ENCODE data around the gene ACOXL. TPM values are rescaled to one million over a fixed set of nuclear protein-coding genes. Genes with fewer than 3 reads are reported as not detected.

ACOXL gene
- total and polyA plus RNA-seq, 9 of the 15 experiments (the other 6 are each of a cell fraction or from before 2014, with no cell fraction given): 0.31 to 0.56 TPM; not detected in 7

DNA sequence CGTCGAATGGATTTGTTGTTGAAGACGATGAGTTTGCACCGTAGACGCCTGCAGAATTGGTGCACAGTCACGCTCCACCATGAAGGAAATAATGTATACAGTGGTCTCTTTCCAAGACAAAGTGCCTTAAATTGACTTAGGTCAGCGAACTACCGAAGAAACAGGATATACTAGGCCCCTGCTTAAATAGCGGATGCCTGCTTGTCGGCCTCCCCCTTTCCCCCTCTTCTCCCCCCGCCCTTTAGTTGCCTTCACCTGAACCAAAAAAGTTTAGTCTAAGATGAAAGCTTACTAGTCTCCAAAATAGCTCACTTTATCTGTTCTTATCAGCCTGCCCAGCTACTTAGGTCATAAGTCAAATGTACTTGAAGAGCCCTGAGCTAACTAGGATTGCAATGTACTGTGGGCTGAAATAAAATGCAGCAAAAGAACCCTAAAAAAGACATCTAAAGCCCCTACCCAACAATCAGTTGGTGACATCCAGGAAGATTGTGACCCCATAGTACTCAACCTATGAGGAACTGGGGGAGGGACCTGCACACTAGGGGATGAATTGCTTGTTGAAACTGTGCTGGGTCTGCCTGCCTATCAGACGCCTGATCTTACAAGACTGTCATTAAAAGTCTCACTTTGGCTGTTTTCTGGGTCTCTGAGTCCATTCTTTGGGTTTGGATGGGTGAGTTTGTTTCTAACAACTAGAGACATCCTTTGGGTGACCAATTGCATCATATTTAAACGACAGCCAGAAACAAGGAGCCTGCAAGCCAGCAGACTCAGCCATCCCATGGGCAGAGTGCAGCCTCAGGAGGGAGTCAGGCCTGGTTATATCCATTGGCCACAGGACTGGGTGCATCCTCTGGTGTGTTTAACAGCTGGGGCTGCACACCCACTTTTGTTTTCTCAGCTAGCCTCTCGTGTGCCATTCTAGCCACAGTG, 14.5 kb downstream of the ACOXL start (continued):
- no peak for TF ChIP-seq HMG20A (CRISPR knock-in tag; conservative IDR thresholded peaks at IDR 0.05)
- no peak for TF ChIP-seq CREM (IDR thresholded peaks at IDR 0.05; ENCODE audit: low read depth)
- no peak for TF ChIP-seq SREBF2 (CRISPR knock-in tag; IDR thresholded peaks at IDR 0.05)
- no peak for TF ChIP-seq MTA3 (IDR thresholded peaks at IDR 0.05; ENCODE audit: borderline replicate concordance)
- TF ChIP-seq ZNF347 (CRISPR knock-in tag; IDR thresholded peaks at IDR 0.05; ENCODE audit: low read depth): no peak
- TF ChIP-seq KLF6 (CRISPR knock-in tag; IDR thresholded peaks at IDR 0.05; ENCODE audit: borderline replicate concordance): no peak
- TF ChIP-seq, protein P1, sequence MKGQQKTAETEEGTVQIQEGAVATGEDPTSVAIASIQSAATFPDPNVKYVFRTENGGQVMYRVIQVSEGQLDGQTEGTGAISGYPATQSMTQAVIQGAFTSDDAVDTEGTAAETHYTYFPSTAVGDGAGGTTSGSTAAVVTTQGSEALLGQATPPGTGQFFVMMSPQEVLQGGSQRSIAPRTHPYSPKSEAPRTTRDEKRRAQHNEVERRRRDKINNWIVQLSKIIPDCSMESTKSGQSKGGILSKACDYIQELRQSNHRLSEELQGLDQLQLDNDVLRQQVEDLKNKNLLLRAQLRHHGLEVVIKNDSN (CRISPR knock-in tag; IDR thresholded peaks at IDR 0.05): no peak
- TF ChIP-seq POLR2AphosphoS5 (IDR thresholded peaks at IDR 0.05; ENCODE audit: control insufficient read depth, insufficient read depth, low read depth, low read length): no peak
- TF ChIP-seq ZNF76 (CRISPR knock-in tag; IDR thresholded peaks at IDR 0.05; ENCODE audit: borderline replicate concordance): no peak
- no peak for TF ChIP-seq GABPA (tag; conservative IDR thresholded peaks at IDR 0.05; ENCODE audit: low read depth)
- peak; percentile 22; the same call in 1 of the 2 replicates for TF ChIP-seq DPF2 (IDR thresholded peaks at IDR 0.05)
- TF ChIP-seq, protein P2, sequence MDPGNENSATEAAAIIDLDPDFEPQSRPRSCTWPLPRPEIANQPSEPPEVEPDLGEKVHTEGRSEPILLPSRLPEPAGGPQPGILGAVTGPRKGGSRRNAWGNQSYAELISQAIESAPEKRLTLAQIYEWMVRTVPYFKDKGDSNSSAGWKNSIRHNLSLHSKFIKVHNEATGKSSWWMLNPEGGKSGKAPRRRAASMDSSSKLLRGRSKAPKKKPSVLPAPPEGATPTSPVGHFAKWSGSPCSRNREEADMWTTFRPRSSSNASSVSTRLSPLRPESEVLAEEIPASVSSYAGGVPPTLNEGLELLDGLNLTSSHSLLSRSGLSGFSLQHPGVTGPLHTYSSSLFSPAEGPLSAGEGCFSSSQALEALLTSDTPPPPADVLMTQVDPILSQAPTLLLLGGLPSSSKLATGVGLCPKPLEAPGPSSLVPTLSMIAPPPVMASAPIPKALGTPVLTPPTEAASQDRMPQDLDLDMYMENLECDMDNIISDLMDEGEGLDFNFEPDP (CRISPR knock-in tag; IDR thresholded peaks at IDR 0.05): no peak
- peak; percentile 11; the same call in 1 of the 2 replicates for TF ChIP-seq NCOR1 (IDR thresholded peaks at IDR 0.05)
- TF ChIP-seq HOXB6 (CRISPR knock-in tag; IDR thresholded peaks at IDR 0.05; ENCODE audit: borderline replicate concordance): no peak
- TF ChIP-seq, protein P3, sequence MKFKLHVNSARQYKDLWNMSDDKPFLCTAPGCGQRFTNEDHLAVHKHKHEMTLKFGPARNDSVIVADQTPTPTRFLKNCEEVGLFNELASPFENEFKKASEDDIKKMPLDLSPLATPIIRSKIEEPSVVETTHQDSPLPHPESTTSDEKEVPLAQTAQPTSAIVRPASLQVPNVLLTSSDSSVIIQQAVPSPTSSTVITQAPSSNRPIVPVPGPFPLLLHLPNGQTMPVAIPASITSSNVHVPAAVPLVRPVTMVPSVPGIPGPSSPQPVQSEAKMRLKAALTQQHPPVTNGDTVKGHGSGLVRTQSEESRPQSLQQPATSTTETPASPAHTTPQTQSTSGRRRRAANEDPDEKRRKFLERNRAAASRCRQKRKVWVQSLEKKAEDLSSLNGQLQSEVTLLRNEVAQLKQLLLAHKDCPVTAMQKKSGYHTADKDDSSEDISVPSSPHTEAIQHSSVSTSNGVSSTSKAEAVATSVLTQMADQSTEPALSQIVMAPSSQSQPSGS (CRISPR knock-in tag; IDR thresholded peaks at IDR 0.05): no peak
- TF ChIP-seq POLR3G (IDR thresholded peaks at IDR 0.05; ENCODE audit: extremely low read depth, insufficient read length, insufficient replicate concordance): no peak
- TF ChIP-seq MTA2 (IDR thresholded peaks at IDR 0.05; ENCODE audit: low read depth): no peak
- no peak for TF ChIP-seq ZNF830 (CRISPR knock-in tag; IDR thresholded peaks at IDR 0.05)
- TF ChIP-seq, protein P4, sequence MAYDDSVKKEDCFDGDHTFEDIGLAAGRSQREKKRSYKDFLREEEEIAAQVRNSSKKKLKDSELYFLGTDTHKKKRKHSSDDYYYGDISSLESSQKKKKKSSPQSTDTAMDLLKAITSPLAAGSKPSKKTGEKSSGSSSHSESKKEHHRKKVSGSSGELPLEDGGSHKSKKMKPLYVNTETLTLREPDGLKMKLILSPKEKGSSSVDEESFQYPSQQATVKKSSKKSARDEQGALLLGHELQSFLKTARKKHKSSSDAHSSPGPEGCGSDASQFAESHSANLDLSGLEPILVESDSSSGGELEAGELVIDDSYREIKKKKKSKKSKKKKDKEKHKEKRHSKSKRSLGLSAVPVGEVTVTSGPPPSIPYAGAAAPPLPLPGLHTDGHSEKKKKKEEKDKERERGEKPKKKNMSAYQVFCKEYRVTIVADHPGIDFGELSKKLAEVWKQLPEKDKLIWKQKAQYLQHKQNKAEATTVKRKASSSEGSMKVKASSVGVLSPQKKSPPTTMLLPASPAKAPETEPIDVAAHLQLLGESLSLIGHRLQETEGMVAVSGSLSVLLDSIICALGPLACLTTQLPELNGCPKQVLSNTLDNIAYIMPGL (CRISPR knock-in tag; IDR thresholded peaks at IDR 0.05): no peak
- TF ChIP-seq RBM34 (IDR thresholded peaks at IDR 0.05; ENCODE audit: borderline replicate concordance, insufficient read depth, low read length): no peak

Data from K562 (cell line).